Caco-2 (cell line): ENCODE data around the gene CNTRL. TPM values are rescaled to one million over a fixed set of nuclear protein-coding genes. Genes with fewer than 3 reads are reported as not detected.

ENCODE experiments used
- BruUV-seq: library from RNA; stranded (reverse); fragments of 400-500 nt; replicated peaks from 2 replicates; lab custom pipeline; 2021; lab: Mats Ljungman, UMichigan
- CTCF ChIA-PET: fragments of 300-600 bp; sonication (Branson Sonifier 250); formaldehyde crosslinking; loops from one replicate; lab custom pipeline; 2022; ENCODE audit warnings: antibody characterized with exemption; lab: Charles Lee
- POLR2A ChIA-PET: fragments of 300-600 bp; sonication (Branson Sonifier 250); formaldehyde crosslinking; loops from one replicate; lab custom pipeline; 2022; ENCODE audit warnings: antibody characterized with exemption; lab: Charles Lee
- DNase-seq, 2 experiments: peaks; one replicate each; pipeline versions ENCODE4 v3.0.0 to v3.0.0-alpha.2; 2020 to 2022
- H3K27me3 ChIP-seq: replicated peaks from 2 replicates; pipeline ENCODE4 v1.6.0; 2011; ENCODE audit warnings: low read length; ENCODE audit not compliant: control insufficient read depth, insufficient read depth
- H3K36me3 ChIP-seq: 2 replicates; pipeline ENCODE4 v1.5.1; 2011; ENCODE audit warnings: low read length; ENCODE audit not compliant: control insufficient read depth, insufficient read depth
- H3K4me1 ChIP-seq: fragments of 250-450 bp; sonication (Bioruptor Pico); 2 replicates; pipeline ENCODE4 v1.5.1; 2020; ENCODE audit warnings: mild to moderate bottlenecking
- H3K4me3 ChIP-seq: 2 replicates; pipeline ENCODE4 v1.5.1; 2011; ENCODE audit warnings: low read depth, mild to moderate bottlenecking, control low read depth, low read length
- H3K9me3 ChIP-seq: fragments of 250-450 bp; sonication (Bioruptor Pico); 2 replicates; pipeline ENCODE4 v1.5.1; 2020; ENCODE audit warnings: mild to moderate bottlenecking, moderate library complexity
- H3K27ac Mint-ChIP-seq: one replicate; pipeline ENCODE4 v1.8.0; 2022; ENCODE audit warnings: mixed read lengths; ENCODE audit not compliant: unreplicated experiment
- H3K27me3 Mint-ChIP-seq: one replicate; pipeline ENCODE4 v1.8.0; 2022; ENCODE audit warnings: mixed read lengths; ENCODE audit not compliant: insufficient read depth, unreplicated experiment
- H3K36me3 Mint-ChIP-seq: one replicate; pipeline ENCODE4 v1.8.0; 2022; ENCODE audit warnings: mild to moderate bottlenecking, mixed read lengths; ENCODE audit not compliant: insufficient read depth, unreplicated experiment
- H3K4me1 Mint-ChIP-seq: one replicate; pipeline ENCODE4 v1.8.0; 2022; ENCODE audit warnings: low read depth, mixed read lengths; ENCODE audit not compliant: unreplicated experiment
- H3K4me3 Mint-ChIP-seq: one replicate; pipeline ENCODE4 v1.8.0; 2022; ENCODE audit warnings: mild to moderate bottlenecking, moderate library complexity, mixed read lengths; ENCODE audit not compliant: unreplicated experiment
- H3K9me3 Mint-ChIP-seq: one replicate; pipeline ENCODE4 v1.8.0; 2022; ENCODE audit warnings: mixed read lengths; ENCODE audit not compliant: unreplicated experiment
- intact Hi-C: fragments of 100-400 bp; cut with micrococcal nuclease; formaldehyde crosslinking; loops from one replicate; pipeline ENCODE4 v1.10.0; 2022; ENCODE audit not compliant: unreplicated experiment
- total RNA-seq: library from RNA; stranded (reverse); gene quantifications from 2 replicates; pipeline ENCODE4 v1.2.3, GENCODE V29; 2022
- TF ChIP-seq, protein P1 (sequence below), 2 experiments: fragments of 200-600 bp in 1 of 2; IDR thresholded peaks; 1 replicate in 1 of 2; 2 replicates in 1 of 2; pipeline versions ENCODE4 v1.5.1 to v1.8.0; 2011 to 2022; ENCODE audit warnings: antibody characterized with exemption in 1 of 2, control low read depth in 1 of 2, inconsistent platforms in 1 of 2, low read depth in 1 of 2, low read length in 1 of 2, mild to moderate bottlenecking in 1 of 2, moderate library complexity in 1 of 2; ENCODE audit not compliant: insufficient read depth in 1 of 2, severe bottlenecking in 1 of 2, unreplicated experiment in 1 of 2

Gene CNTRL
- total RNA-seq, 1 experiment from 2014 or later = 12.0 TPM

DNA sequence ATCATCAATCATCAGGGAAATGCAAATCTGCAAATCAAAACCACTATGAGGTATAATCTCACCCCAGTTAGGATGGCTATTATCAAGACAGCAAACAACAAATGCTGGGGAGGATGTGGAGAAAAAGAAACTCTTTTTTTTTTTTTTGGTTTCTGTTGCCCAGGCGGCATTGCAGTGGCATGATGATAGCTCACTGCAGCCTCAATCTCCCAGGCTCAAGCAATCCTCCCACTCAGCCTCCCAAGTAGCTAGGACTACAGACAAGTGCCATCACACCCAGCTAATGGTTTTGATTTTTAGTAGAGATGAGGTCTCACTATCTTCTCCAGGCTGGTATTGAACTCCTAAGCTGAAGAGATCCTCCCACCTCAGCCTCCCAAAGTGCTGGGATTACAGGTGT lies 5.4 kb upstream of the CNTRL start:
- POLR2A ChIA-PET = no interaction called here
- Mint-ChIP-seq H3K9me3 (peaks cover 21% of the 10 kb centered on the region), H3K27ac (no peak overlapping the region), H3K27me3 (no peaks in the 10 kb centered on the region), H3K4me3 (no peak overlapping the region), H3K4me1 (peaks cover 7% of the 10 kb centered on the region), H3K36me3 (no peaks in the 10 kb centered on the region)
- intact Hi-C loops = no loop called here
- Histone ChIP-seq H3K9me3 (no peaks in the 10 kb centered on the region; the same call in 1 of the 2 replicates), H3K27me3 (no peaks in the 10 kb centered on the region), H3K4me3 (no peak overlapping the region), H3K36me3 (no peaks in the 10 kb centered on the region), H3K4me1 (no peaks in the 10 kb centered on the region)
- no TSS peak for BruUV-seq
- no peak for DNase-seq
- TF ChIP-seq, protein P1, sequence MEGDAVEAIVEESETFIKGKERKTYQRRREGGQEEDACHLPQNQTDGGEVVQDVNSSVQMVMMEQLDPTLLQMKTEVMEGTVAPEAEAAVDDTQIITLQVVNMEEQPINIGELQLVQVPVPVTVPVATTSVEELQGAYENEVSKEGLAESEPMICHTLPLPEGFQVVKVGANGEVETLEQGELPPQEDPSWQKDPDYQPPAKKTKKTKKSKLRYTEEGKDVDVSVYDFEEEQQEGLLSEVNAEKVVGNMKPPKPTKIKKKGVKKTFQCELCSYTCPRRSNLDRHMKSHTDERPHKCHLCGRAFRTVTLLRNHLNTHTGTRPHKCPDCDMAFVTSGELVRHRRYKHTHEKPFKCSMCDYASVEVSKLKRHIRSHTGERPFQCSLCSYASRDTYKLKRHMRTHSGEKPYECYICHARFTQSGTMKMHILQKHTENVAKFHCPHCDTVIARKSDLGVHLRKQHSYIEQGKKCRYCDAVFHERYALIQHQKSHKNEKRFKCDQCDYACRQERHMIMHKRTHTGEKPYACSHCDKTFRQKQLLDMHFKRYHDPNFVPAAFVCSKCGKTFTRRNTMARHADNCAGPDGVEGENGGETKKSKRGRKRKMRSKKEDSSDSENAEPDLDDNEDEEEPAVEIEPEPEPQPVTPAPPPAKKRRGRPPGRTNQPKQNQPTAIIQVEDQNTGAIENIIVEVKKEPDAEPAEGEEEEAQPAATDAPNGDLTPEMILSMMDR (IDR thresholded peaks at IDR 0.05; ENCODE audit: insufficient read depth in 1 of 2, low read depth in 1 of 2, low read length in 1 of 2, severe bottlenecking in 1 of 2, unreplicated experiment in 1 of 2) = no peak
- CTCF ChIA-PET = no interaction called here

DNA sequence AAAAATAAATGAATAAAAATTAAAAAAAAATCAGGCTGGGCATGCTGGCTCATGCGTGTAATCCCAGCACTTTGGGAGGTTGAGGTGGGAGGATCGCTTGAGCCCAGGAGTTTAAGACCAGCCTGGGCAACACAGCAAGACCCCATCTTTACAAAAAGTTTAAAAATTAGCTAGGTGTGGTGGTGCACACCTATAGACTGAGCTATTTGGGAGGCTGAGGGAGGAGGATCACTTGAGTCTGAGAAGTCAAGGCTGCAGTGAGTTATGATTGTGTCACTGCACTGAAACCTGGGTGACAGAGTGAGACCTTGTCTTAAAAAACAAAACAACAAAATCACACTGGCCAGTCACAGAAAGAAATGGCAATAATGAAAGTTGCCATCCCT lies 3.4 kb upstream of the CNTRL start:
- Histone ChIP-seq H3K36me3 (no peaks in the 10 kb centered on the region), H3K4me3 (no peak overlapping the region), H3K4me1 (no peaks in the 10 kb centered on the region), H3K27me3 (no peaks in the 10 kb centered on the region), H3K9me3 (no peaks in the 10 kb centered on the region; the same call in 1 of the 2 replicates)
- intact Hi-C loops = no loop called here
- BruUV-seq = no TSS peak
- ChIA-PET POLR2A (interaction anchor here (0.7 kb wide), 1 partner anchor 10 kb away, joined by 4 read pairs; no protein-coding TSS in a partner anchor), CTCF (no interaction called here)
- Mint-ChIP-seq H3K9me3 (peaks cover 21% of the 10 kb centered on the region), H3K27me3 (peaks cover 5% of the 10 kb centered on the region), H3K27ac (no peak overlapping the region), H3K36me3 (no peaks in the 10 kb centered on the region), H3K4me1 (peaks cover 14% of the 10 kb centered on the region), H3K4me3 (no peak overlapping the region)
- no peak for DNase-seq
- TF ChIP-seq, protein P1 (IDR thresholded peaks at IDR 0.05; ENCODE audit: insufficient read depth in 1 of 2, low read depth in 1 of 2, low read length in 1 of 2, severe bottlenecking in 1 of 2, unreplicated experiment in 1 of 2) = no peak

DNA sequence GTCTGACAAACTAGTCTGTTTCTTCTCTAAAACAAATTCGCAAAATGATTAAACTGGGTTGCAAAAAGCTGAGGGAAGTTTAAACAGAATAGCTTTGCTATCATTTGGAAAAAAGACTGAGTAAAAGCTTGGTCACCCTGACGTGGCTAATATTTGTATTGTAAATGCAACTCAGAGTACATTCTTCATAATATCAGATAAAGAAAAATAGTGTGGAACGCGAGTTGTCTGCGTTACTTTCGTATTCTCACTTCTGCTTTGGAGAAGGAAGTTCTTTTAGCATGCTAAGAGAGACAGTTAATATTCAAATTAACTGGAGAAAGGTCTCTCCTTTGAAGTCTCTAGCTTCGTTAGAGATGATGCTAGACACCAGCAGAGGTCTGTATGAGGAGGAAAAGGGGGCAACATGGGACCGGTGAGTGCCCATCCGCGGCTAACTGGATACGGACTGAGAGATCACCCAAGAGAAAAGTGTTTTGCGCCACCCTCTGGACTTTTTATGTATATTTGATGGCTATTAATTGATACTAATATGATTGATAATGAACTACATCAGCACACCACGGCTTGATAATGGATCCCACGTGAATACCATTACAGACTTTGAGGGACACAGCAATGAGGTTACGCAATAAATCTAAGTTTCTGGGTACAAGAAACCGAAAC lies 2.9 kb upstream of the CNTRL start:
- peaks cover 14% of the 10 kb centered on the region for H3K4me1 Mint-ChIP-seq
- no peak overlapping the region for H3K4me3 Mint-ChIP-seq
- no peak overlapping the region for H3K27ac Mint-ChIP-seq
- H3K27me3 ChIP-seq = no peaks in the 10 kb centered on the region
- DNase-seq = no peak
- TF ChIP-seq, protein P1 (IDR thresholded peaks at IDR 0.05; ENCODE audit: insufficient read depth in 1 of 2, low read depth in 1 of 2, low read length in 1 of 2, severe bottlenecking in 1 of 2, unreplicated experiment in 1 of 2) = no peak
- H3K4me3 ChIP-seq = no peak overlapping the region
- intact Hi-C loops = no loop called here
- no peaks in the 10 kb centered on the region for H3K4me1 ChIP-seq
- POLR2A ChIA-PET = no interaction called here
- no peaks in the 10 kb centered on the region for H3K36me3 Mint-ChIP-seq
- H3K27me3 Mint-ChIP-seq = peaks cover 5% of the 10 kb centered on the region
- no peaks in the 10 kb centered on the region; the same call in 1 of the 2 replicates for H3K9me3 ChIP-seq
- CTCF ChIA-PET = no interaction called here
- no peaks in the 10 kb centered on the region for H3K36me3 ChIP-seq
- no TSS peak for BruUV-seq
- peaks cover 21% of the 10 kb centered on the region for H3K9me3 Mint-ChIP-seq
